Amniotic stem cell (primary cell): ENCODE results near the gene FBXO44.
"Not testable (repeated sequence)": the region's sequence is repeated elsewhere in the genome, so short reads cannot be mapped to it uniquely, and the experiment has no call there.

Source experiments
- DNase-seq: peaks from one replicate; lab custom pipeline; 2025; lab: John Stamatoyannopoulos, UW

FBXO44 gene

DNA sequence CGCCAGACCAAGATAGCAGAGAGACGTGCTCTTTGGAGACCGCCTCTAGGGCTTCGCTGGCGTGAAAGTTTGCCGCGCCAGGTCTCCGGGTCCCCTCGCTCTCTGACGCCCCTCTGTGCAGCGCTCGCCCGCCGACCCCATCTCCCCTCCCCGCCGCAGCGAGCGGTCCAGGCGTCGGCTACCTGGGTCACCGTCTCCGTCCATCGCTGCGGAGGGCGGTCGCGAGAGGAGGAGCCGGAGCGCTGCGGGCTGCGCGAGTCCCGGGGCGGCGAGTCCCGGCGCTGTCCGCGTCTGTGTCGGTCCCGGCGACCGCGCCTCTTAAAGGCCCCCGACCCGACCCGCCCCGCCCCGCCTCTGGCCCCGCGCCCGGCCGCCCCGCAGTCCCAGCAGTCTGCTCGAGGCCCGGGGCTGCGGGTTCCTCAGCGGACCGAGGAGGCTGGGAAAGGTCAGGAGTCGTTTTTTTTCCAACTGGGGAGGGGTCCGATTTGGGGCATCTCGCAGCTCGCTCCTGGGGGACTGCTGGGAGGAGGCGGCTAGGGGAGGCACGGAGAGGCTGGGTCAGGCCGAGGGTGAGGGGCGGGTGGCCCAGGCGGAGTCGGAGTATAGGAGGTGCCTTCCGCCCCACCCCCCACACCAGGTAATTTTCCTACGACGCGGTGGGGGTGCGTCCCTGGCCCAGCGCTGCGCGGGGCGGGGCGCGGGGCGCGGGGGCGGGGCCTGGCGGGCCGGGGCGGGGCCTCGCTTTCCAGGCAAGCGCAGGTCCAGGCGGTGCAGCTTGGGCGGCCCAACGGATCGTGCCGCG, at the start of gene FBXO44, which contains the start of gene FBXO2:
Gene FBXO44 (plus strand): TSS at position 741 of the 802 bp plus-strand sequence. CDS start 959 bp downstream, outside the sequence.
Gene FBXO2 (minus strand): TSS at position 293 of the 802 bp plus-strand sequence. CDS start 89 bp downstream, at position 204.
- no peak for DNase-seq

DNA sequence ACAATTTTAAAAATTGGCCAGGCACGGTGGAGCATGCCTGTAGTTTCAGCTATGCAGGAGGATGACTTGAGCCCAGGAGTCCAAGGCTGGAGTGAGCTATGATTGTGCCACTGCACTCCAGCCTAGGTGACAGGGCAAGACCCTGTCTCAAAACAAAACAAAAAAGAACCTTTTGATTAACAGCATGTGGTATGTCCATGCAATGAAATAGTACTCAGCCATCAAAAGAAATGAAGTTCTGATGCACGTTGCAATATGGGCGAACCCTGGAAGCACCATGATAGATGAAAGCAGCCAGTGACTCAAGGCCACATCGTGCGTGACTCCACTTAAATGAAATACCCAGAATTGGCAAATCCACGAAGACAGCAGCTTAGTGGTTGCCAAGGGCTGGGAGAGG, 47.9 kb upstream of the FBXO44 start:
- DNase-seq = no peak

- not testable (repeated sequence) for DNase-seq
Observed at GRCh38 chr1:11608596-11609130, 46.0 kb upstream of the FBXO44 start.

DNA sequence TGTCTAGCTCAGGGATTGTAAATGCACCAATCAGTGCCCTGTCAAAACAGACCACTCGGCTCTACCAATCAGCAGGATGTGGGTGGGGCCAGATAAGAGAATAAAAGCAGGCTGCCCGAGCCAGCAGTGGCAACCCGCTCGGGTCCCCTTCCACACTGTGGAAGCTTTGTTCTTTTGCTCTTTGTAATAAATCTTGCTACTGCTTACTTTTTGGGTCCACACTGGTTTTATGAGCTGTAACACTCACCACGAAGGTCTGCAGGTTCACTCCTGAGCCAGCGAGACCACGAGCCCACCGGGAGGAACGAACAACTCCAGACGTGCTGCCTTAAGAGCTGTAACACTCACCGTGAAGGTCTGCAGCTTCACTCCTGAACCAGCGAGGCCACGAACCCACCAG, 45.3 kb upstream of the FBXO44 start:
- not testable (repeated sequence) for DNase-seq

GRCh38 chr1:11610629-11611180, 44.0 kb upstream of the FBXO44 start:
- no peak for DNase-seq

GRCh38 chr1:11611638-11612327, 42.9 kb upstream of the FBXO44 start:
- no peak for DNase-seq

DNA sequence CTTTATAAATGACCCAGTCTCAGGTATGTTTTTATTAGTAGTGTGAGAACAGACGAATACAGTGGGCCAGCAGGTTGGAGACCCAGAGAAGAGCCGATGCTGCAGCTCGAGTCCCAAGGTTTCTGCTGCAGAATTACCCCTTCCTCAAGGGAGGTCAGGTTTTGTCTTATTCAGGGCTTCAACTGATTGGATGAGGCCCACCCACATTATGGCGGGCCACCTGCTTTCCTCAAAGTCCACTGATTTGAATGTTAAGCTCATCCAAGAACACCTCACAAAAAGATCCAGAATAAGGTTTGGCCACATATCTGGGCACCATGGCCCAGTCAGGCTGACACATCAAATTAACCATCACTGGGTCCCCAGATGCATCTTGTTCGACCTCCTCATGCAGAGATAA, 41.3 kb upstream of the FBXO44 start:
- DNase-seq = no peak

- DNase-seq = no peak
Observed at GRCh38 chr1:11615090-11615489, 39.6 kb upstream of the FBXO44 start.

DNA sequence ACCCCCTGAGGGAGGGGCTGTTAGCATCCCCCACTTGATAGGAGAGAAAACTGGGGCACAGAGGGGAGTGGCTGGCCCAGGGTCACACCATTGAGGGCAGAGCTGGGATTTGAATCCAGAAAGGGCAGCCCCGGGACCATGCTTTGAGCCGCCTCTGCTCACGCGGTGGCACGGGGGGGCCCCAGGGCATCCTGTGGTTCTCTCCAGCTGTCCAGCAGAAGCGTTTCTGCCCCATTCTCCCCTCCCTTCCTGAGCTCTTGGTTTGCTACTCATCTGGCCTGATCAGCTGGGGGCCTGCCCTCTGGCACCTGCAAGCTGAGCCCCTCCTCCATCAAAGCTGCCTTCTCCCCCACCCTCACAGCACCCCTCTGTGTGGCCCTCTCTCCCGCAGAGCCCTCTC, 37.9 kb upstream of the FBXO44 start:
- DNase-seq = no peak

GRCh38 chr1:11617314-11617713, 37.4 kb upstream of the FBXO44 start:
- DNase-seq = no peak

GRCh38 chr1:11617741-11618140, 36.9 kb upstream of the FBXO44 start:
- DNase-seq = no peak

DNA sequence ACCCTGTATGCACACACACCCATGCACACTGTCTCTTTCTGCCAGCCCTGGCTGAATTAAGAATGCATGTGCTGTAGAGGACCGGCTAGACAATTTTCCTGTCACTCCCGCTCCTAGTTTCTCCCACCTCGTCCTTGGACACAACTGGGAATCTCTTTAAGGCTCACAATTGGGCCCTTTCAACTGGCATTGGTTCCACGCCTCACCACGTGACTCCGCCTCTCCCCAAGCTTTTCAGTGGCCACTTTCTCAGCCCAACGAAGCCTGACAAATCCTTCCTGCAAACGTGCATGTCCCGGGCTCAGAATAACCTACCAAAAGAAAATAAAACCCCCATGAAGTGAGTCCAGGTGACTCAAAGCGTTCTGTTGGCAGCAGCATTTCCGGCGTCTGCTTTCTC, 34.3 kb upstream of the FBXO44 start:
- no peak for DNase-seq

GRCh38 chr1:11620924-11621323, 33.8 kb upstream of the FBXO44 start:
- no peak for DNase-seq

DNA sequence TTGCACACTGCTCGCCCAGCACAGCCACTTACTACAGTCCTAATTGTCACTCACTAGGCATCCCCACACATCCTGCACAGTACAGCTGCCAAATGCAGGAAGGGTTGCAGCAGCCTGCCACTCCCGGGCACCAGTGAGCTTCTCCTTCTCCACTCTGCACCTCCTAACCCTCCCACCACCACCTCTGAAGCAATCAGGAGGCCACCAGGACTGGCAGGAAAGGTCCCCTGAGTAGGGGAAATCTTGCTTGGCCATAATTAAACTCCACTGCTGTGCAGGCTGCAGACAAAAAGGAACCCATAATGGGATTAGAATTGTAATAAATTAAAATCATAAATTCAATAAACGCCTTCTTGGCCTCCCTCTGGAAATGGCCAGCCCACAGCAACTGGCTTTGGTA, 32.3 kb upstream of the FBXO44 start:
- DNase-seq = no peak

- DNase-seq = no peak
Observed at GRCh38 chr1:11623702-11624101, 31.0 kb upstream of the FBXO44 start.

- no peak for DNase-seq
Observed at GRCh38 chr1:11626551-11626950, 28.1 kb upstream of the FBXO44 start.

DNA sequence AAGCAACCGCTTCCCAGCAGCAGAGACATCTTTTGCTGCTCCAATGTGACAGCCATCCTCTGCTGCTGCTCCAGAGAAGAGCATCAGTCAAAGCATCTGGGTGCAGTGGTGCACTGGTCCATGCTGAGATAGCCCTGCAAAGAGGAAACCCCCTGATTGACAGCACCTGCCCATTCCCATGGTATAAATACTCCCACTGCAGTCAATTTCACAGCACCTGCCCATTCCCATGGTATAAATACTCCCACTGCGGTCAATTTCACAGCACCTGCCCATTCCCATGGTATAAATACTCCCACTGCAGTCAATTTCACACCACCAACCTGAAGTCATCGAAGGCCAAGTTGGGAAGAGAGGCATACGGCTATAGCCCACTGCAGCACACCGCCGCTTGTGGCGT, 25.9 kb upstream of the FBXO44 start:
- no peak for DNase-seq

GRCh38 chr1:11629184-11630016, 25.3 kb upstream of the FBXO44 start:
- no peak for DNase-seq

GRCh38 chr1:11634365-11635192, 20.1 kb upstream of the FBXO44 start:
- no peak for DNase-seq

DNA sequence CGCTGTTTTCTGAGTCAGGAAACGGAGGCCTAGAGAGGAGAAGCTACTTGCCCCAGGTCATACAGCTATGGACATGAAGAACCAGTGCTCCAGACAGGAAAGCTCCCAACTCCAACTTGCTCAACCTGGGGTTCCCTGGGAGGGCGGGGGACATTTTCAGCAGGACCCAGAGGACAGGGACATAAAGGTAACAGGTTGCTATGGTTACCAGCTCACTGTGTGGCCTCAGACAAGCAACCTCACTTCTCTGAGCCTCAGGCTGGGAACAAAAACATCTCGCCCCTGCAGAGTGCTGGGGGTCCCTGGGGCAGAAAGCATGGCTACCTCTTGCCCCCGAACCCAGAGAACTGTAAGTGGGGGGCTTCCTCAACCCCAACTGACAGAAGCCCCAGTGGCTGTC, 16.6 kb upstream of the FBXO44 start:
- no peak for DNase-seq

- no peak for DNase-seq
Observed at GRCh38 chr1:11639372-11639771, 15.3 kb upstream of the FBXO44 start.
